HG03571 (cell line): Measurements from ENCODE around the gene CTXND1.
A peak's percentile ranks its signal among the peaks of the same experiment; 100 is the strongest.

Experiments used
- ATAC-seq: cut with Tn5 transposase; IDR thresholded peaks from one replicate; pipeline ENCODE4 v1.9.1; 2021; ENCODE audit not compliant: unreplicated experiment

Gene CTXND1

GRCh38 chr15:80183886-80184285, 68.1 kb downstream of the CTXND1 start:
- no peak for ATAC-seq

GRCh38 chr15:80183306-80183705, 68.7 kb downstream of the CTXND1 start:
- no peak for ATAC-seq

- no peak for ATAC-seq
Observed at GRCh38 chr15:80182611-80183261, 69.3 kb downstream of the CTXND1 start.

- ATAC-seq: no peak
Observed at GRCh38 chr15:80180986-80181385, 71.0 kb downstream of the CTXND1 start.

GRCh38 chr15:80180468-80180867, 71.5 kb downstream of the CTXND1 start:
- ATAC-seq: no peak

- ATAC-seq: no peak
Observed at GRCh38 chr15:80179935-80180334, 72.1 kb downstream of the CTXND1 start.

- ATAC-seq: no peak
Observed at GRCh38 chr15:80179025-80179759, 72.8 kb downstream of the CTXND1 start.

- ATAC-seq: no peak
Observed at GRCh38 chr15:80177156-80177555, 74.9 kb downstream of the CTXND1 start.

GRCh38 chr15:80176443-80176842, 75.6 kb downstream of the CTXND1 start:
- no peak for ATAC-seq

GRCh38 chr15:80175436-80175835, 76.6 kb downstream of the CTXND1 start:
- ATAC-seq: no peak

- ATAC-seq: no peak
Observed at GRCh38 chr15:80174017-80174746, 77.8 kb downstream of the CTXND1 start.

- ATAC-seq: peak; percentile 65
Observed at GRCh38 chr15:80173022-80173759, 78.8 kb downstream of the CTXND1 start.

- no peak for ATAC-seq
Observed at GRCh38 chr15:80172401-80172800, 79.6 kb downstream of the CTXND1 start.

- no peak for ATAC-seq
Observed at GRCh38 chr15:80171787-80172186, 80.2 kb downstream of the CTXND1 start.

GRCh38 chr15:80170596-80170995, 81.4 kb downstream of the CTXND1 start:
- no peak for ATAC-seq

GRCh38 chr15:80169768-80170357, 82.2 kb downstream of the CTXND1 start:
- ATAC-seq: no peak

GRCh38 chr15:80168421-80168820, 83.6 kb downstream of the CTXND1 start:
- no peak for ATAC-seq

GRCh38 chr15:80167936-80168335, 84.1 kb downstream of the CTXND1 start:
- ATAC-seq: no peak

GRCh38 chr15:80163897-80164296, 88.1 kb downstream of the CTXND1 start:
- no peak for ATAC-seq

GRCh38 chr15:80163217-80163616, 88.8 kb downstream of the CTXND1 start:
- ATAC-seq: no peak

- ATAC-seq: no peak
Observed at GRCh38 chr15:80162059-80162554, 89.9 kb downstream of the CTXND1 start.
